Prostate gland (tissue), 2 donors: ENCODE measurements around the gene MRM3. TPM values are rescaled to one million over a fixed set of nuclear protein-coding genes. Genes with fewer than 3 reads are reported as not detected.

ENCODE experiments used
- DNase-seq: peaks from one replicate; pipeline ENCODE4 v3.0.0-alpha.2; 2019; ENCODE audit warnings: low spot score
- H3K27ac ChIP-seq, 2 donors: fragments of 200-600 bp; sonication (generic); 2 replicates each; pipeline ENCODE4 v1.5.1; 2017 to 2019
- H3K27me3 ChIP-seq: fragments of 200-600 bp; sonication (generic); replicated peaks from 2 replicates; pipeline ENCODE4 v1.5.1; 2019; ENCODE audit not compliant: insufficient read depth
- H3K36me3 ChIP-seq, 2 donors: fragments of 200-600 bp; sonication (generic); 1 replicate in 1 of 2; 2 replicates in 1 of 2; pipeline versions ENCODE4 v1.5.1 to v1.8.1; 2017 to 2019
- H3K4me1 ChIP-seq: fragments of 200-600 bp; sonication (generic); replicated peaks from 2 replicates; pipeline ENCODE4 v1.5.1; 2019
- H3K4me3 ChIP-seq, 2 donors: fragments of 200-600 bp; sonication (generic); 2 replicates each; pipeline ENCODE4 v1.5.1; 2017 to 2019
- H3K9me3 ChIP-seq: fragments of 200-600 bp; sonication (generic); 2 replicates; pipeline ENCODE4 v1.5.1; 2017
- POLR2A ChIP-seq: fragments of 450-650 bp; IDR thresholded peaks from one replicate; pipeline ENCODE4 v1.6.1; 2016; ENCODE audit warnings: antibody characterized with exemption, mild to moderate bottlenecking
- POLR2AphosphoS5 ChIP-seq: sonication (generic); formaldehyde crosslinking; IDR thresholded peaks from one replicate; pipeline ENCODE4 v1.6.1; 2017; ENCODE audit warnings: antibody characterized with exemption
- WGBS: methylation state at CpG from one replicate; pipeline ENCODE4 v1.1.5; 2018; 5-methylcytosine and 5-hydroxymethylcytosine counted together
- intact Hi-C: fragments of 100-400 bp; cut with DNase I; formaldehyde crosslinking; loops from one replicate; pipeline ENCODE4 v1.14.2; 2022
- total RNA-seq, 2 donors: library from RNA; depleted of rRNA; stranded (reverse); fragments of >200 nt; gene quantifications; one replicate each; pipeline ENCODE4 v1.1.0, GENCODE V29; 2016

MRM3 gene
- total RNA-seq, 2 donors from 2014 or later: 15.1 to 22.3 TPM

GRCh38 chr17:838486-838885, 56.3 kb downstream of the MRM3 start:
- intact Hi-C loops: no loop called here
- Histone ChIP-seq H3K27me3 (no peaks in the 10 kb centered on the region), H3K36me3 (no peaks in the 10 kb centered on the region), H3K9me3 (no peaks in the 10 kb centered on the region), H3K27ac (no peak overlapping the region), H3K4me1 (no peaks in the 10 kb centered on the region), H3K4me3 (no peak overlapping the region)
- TF ChIP-seq POLR2AphosphoS5: no peak
- TF ChIP-seq POLR2A: no peak
- 92% methylated on average over 11 of the region's 11 CpGs for WGBS
- no peak for DNase-seq

GRCh38 chr17:841313-841712, 59.2 kb downstream of the MRM3 start:
- intact Hi-C loops: no loop called here
- WGBS: 69% methylated on average over 33 of the region's 33 CpGs

More at GRCh38 chr17:841313-841712, 59.2 kb downstream of the MRM3 start:
- H3K9me3 ChIP-seq: no peaks in the 10 kb centered on the region
- H3K27me3 ChIP-seq: no peaks in the 10 kb centered on the region
- H3K36me3 ChIP-seq: no peaks in the 10 kb centered on the region
- H3K27ac ChIP-seq: no peak overlapping the region
- no peak for DNase-seq
- H3K4me1 ChIP-seq: no peaks in the 10 kb centered on the region
- TF ChIP-seq POLR2A: no peak
- no peak overlapping the region for H3K4me3 ChIP-seq

Other genes starting within 250 kb of the MRM3 start
- 10 to 100 TPM; 24.5 to 64.4 TPM for gene VPS53, start 67.5 kb upstream of the MRM3 start, total RNA-seq
- 10 to 100 TPM in 1 of 2 donors, 1 to 10 TPM in 1; 8.1 to 12.0 TPM for gene TLCD3A, start 49.8 kb upstream of the MRM3 start, total RNA-seq
- gene GEMIN4, start 30.1 kb upstream of the MRM3 start, total RNA-seq: 10 to 100 TPM; 27.9 to 33.1 TPM
- gene GLOD4, start 73 bp upstream of the MRM3 start, total RNA-seq: 100 to 1,000 TPM in 1 of 2 donors, 10 to 100 TPM in 1; 72.4 to 113 TPM
- gene NXN, start 197.4 kb downstream of the MRM3 start, total RNA-seq: 10 to 100 TPM; 56.2 to 56.7 TPM
- gene TIMM22, start 214.8 kb downstream of the MRM3 start, total RNA-seq: 10 to 100 TPM; 15.1 to 20.3 TPM